HepG2 (cell line): ENCODE results near the gene TMEM45A. TPM values are rescaled to one million over a fixed set of nuclear protein-coding genes. Genes with fewer than 3 reads are reported as not detected.

Source experiments
- ATAC-seq: fragments of 200-7000 bp; cut with Tn5 transposase; 3 replicates; pipeline ENCODE4 v1.9.1; 2020; ENCODE audit warnings: mild to moderate bottlenecking, moderate library complexity
- BruUV-seq: library from RNA; stranded (reverse); fragments of 400-500 nt; replicated peaks from 2 replicates; lab custom pipeline; 2021; lab: Mats Ljungman, UMichigan
- CTCF ChIA-PET: fragments of 300-600 bp; formaldehyde crosslinking; extraction: SDS; loops from one replicate; lab custom pipeline; 2021; ENCODE audit warnings: low total read pairs, inconsistent platforms, low intra/inter-chr PET ratio; lab: Yijun Ruan, JAX
- POLR2A ChIA-PET: fragments of 350-600 bp; sonication (Branson Sonifier 250); formaldehyde crosslinking; loops from one replicate; lab custom pipeline; 2020; ENCODE audit warnings: antibody characterized with exemption, inconsistent platforms; lab: Yijun Ruan, JAX
- DNase-seq: peaks from one replicate; pipeline ENCODE4 v3.0.0-alpha.2; 2015; ENCODE audit warnings: low spot score
- FAIRE-seq: peaks from 3 replicates; lab custom pipeline; 2011; peaks lifted over from hg19 to GRCh38; lab: Jason Lieb, UNC
- H2AFZ ChIP-seq: one replicate; pipeline ENCODE4 v1.6.1; 2011; ENCODE audit warnings: low read length, inconsistent platforms
- H3K27ac ChIP-seq: fragments of 300-600 bp; 3 replicates; pipeline ENCODE4 v1.8.0; 2011; ENCODE audit warnings: mixed run types, mild to moderate bottlenecking, mixed read lengths, low read length, inconsistent platforms; ENCODE audit not compliant: insufficient read depth; ENCODE audit errors: extremely low read length
- H3K27me3 ChIP-seq, 2 experiments: fragments of 200-600 bp in 1 of 2; 2 replicates in 1 of 2; 3 replicates in 1 of 2; pipeline versions ENCODE4 v1.6.0 to v1.8.0; 2011; ENCODE audit warnings: low read length in 2 of 2, mild to moderate bottlenecking in 2 of 2, moderate library complexity in 2 of 2, inconsistent platforms in 1 of 2; ENCODE audit not compliant: insufficient read depth in 2 of 2, control insufficient read depth in 1 of 2
- H3K36me3 ChIP-seq, 2 experiments: fragments of 200-600 bp in 1 of 2; replicated peaks in 1 of 2; 2 replicates in 1 of 2; 3 replicates in 1 of 2; pipeline versions ENCODE4 v1.5.1 to v1.8.0; 2011; ENCODE audit warnings: low read length in 2 of 2, inconsistent platforms in 1 of 2; ENCODE audit not compliant: insufficient read depth in 2 of 2, control insufficient read depth in 1 of 2
- H3K4me1 ChIP-seq: 2 replicates; pipeline ENCODE4 v1.5.1; 2012; ENCODE audit warnings: low read length, inconsistent platforms; ENCODE audit not compliant: insufficient read depth
- H3K4me2 ChIP-seq: 2 replicates; pipeline ENCODE4 v1.6.0; 2011; ENCODE audit warnings: low read depth, low read length, inconsistent platforms
- H3K4me3 ChIP-seq, 3 experiments: fragments of 200-600 bp in 1 of 3; sonication (generic), shearing (Covaris generic) in 1 of 3; replicated peaks in 1 of 3; 2 replicates each; pipeline ENCODE4 v1.5.1; 2011 to 2016; ENCODE audit warnings: low read length in 3 of 3, inconsistent platforms in 2 of 3, low read depth in 2 of 3, mild to moderate bottlenecking in 2 of 3, control low read depth in 1 of 3, mixed read lengths in 1 of 3; ENCODE audit not compliant: insufficient read depth in 1 of 3
- H3K79me2 ChIP-seq: one replicate; pipeline ENCODE4 v1.6.1; 2011; ENCODE audit warnings: low read length, inconsistent platforms; ENCODE audit not compliant: insufficient read depth
- H3K9ac ChIP-seq: 2 replicates; pipeline ENCODE4 v1.6.0; 2011; ENCODE audit warnings: mild to moderate bottlenecking, low read depth, low read length, inconsistent platforms; ENCODE audit not compliant: insufficient read depth
- H3K9me3 ChIP-seq: 2 replicates; pipeline ENCODE4 v1.5.1; 2012; ENCODE audit warnings: mild to moderate bottlenecking, low read length
- H4K20me1 ChIP-seq: 2 replicates; pipeline ENCODE4 v1.6.0; 2011; ENCODE audit warnings: inconsistent platforms, mild to moderate bottlenecking, low read length, moderate library complexity; ENCODE audit not compliant: insufficient read depth
- ARHGAP35 ChIP-seq: sonication (generic); formaldehyde crosslinking; IDR thresholded peaks from 2 replicates; pipeline ENCODE4 v1.9.0; 2022; ENCODE audit warnings: mild to moderate bottlenecking, inconsistent platforms, moderate library complexity, missing genetic modification reagents, borderline replicate concordance
- BORCS8-MEF2B ChIP-seq: sonication (generic); formaldehyde crosslinking; IDR thresholded peaks from 2 replicates; pipeline ENCODE4 v1.8.0; 2022; ENCODE audit warnings: mild to moderate bottlenecking, missing genetic modification reagents
- HBP1 ChIP-seq: IDR thresholded peaks from 2 replicates; pipeline ENCODE4 v1.6.1; 2016; ENCODE audit warnings: low read depth, control low read depth
- USF2 ChIP-seq, 2 experiments: sonication (generic) in 1 of 2; formaldehyde crosslinking in 1 of 2; IDR thresholded peaks; 2 replicates each; pipeline versions ENCODE4 v1.5.1 to v1.6.1; 2011 to 2020; ENCODE audit warnings: borderline replicate concordance in 1 of 2, low read depth in 1 of 2, low read length in 1 of 2, mild to moderate bottlenecking in 1 of 2, missing genetic modification reagents in 1 of 2, moderate library complexity in 1 of 2
- ZNF7 ChIP-seq: IDR thresholded peaks from 2 replicates; pipeline ENCODE4 v1.6.1; 2016; ENCODE audit warnings: missing biosample characterization, missing genetic modification reagents
- WGBS: methylation state at CpG from one replicate; pipeline ENCODE4 v1.1.6; 2017; ENCODE audit warnings: low lambda C conversion rate; 5-methylcytosine and 5-hydroxymethylcytosine counted together
- in situ Hi-C: cut with HindIII; loops from 2 replicates; pipeline ENCODE4 v1.10.0; 2017; ENCODE audit warnings: low pct_unique_long_range_greater_than_20kb; ENCODE audit not compliant: extremely low pct_ligation_motif_present
- intact Hi-C: fragments of 100-400 bp; cut with micrococcal nuclease; formaldehyde crosslinking; loops from one replicate; pipeline ENCODE4 v1.10.0; 2022; ENCODE audit not compliant: unreplicated experiment
- polyA plus RNA-seq, 8 experiments: library from polyadenylated mRNA; depleted of rRNA in 3 of 8; stranded (reverse) in 7 of 8; unstranded in 1 of 8; fragments of >200 nt; fragmentation: Illumina TruSeq in 4 of 8; extraction: Trizol in 4 of 8; gene quantifications; 2 replicates each; pipeline versions ENCODE4 v1.2.1 to v1.2.3, GENCODE V29; 2011 to 2016; ENCODE audit warnings: low read depth in 4 of 8, missing spikeins in 1 of 8, mixed read lengths in 1 of 8; ENCODE audit not compliant: insufficient read depth in 1 of 8
- total RNA-seq, 5 experiments: library from RNA; depleted of rRNA; stranded (reverse); fragments of >200 nt; fragmentation: Illumina TruSeq; extraction: Trizol; gene quantifications; 2 replicates each; pipeline ENCODE4 v1.2.3, GENCODE V29; 2016; ENCODE audit warnings: low read depth in 1 of 5

TMEM45A gene
- total and polyA plus RNA-seq, 2 of the 13 experiments (the other 11 are each of a cell fraction or from before 2014, with no cell fraction given), result 14.8 to 38.5 TPM

DNA sequence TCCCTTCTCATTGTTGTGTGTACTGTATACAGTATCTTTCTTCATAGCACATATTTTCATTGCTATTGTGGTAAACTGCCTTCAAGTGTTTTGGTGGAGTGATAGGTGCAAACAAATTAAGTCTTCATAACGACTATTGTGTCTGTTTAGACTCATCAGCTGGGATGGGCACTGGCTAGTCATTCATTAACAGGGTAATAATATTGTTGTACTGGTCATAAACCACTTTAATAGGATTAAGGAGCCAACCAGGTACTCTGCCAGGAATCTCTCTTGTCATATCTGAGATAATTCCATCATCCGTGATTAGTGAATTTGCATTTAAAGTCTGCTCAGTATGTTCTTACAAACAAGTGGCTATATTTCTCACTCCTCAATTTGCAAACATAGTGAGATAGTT, 10.2 kb upstream of the TMEM45A start:
- H3K36me3 ChIP-seq, result no peaks in the 10 kb centered on the region
- no peak for FAIRE-seq
- H3K27me3 ChIP-seq, result peaks cover 0 to 4% of the 10 kb centered on the region in 2 experiments; a peak in 1 of 5 replicates
- no peak overlapping the region for H3K4me2 ChIP-seq
- CTCF ChIA-PET, result no interaction called here
- in situ Hi-C loops, result no loop called here
- peaks cover 6% of the 10 kb centered on the region for H3K4me1 ChIP-seq
- DNase-seq, result no peak
- H3K9ac ChIP-seq, result no peak overlapping the region
- WGBS, result 0% methylated on average over 2 of the region's 2 CpGs
- TF ChIP-seq USF2 (IDR thresholded peaks at IDR 0.05; ENCODE audit: low read depth, low read length) (no peak), USF2 (CRISPR knock-in tag; IDR thresholded peaks at IDR 0.05; ENCODE audit: borderline replicate concordance) (no peak), ZNF7 (CRISPR knock-in tag) (no peak), ARHGAP35 (CRISPR knock-in tag) (no peak), HBP1 (no peak), BORCS8-MEF2B (CRISPR knock-in tag) (no peak)
- no peak overlapping the region for H3K27ac ChIP-seq
- no peaks in the 10 kb centered on the region for H3K79me2 ChIP-seq
- H2AFZ ChIP-seq, result no peak overlapping the region
- no TSS peak for BruUV-seq
- no peaks in the 10 kb centered on the region for H3K9me3 ChIP-seq
- no peak overlapping the region for H3K4me3 ChIP-seq
- intact Hi-C loops, result no loop called here
- no peak for ATAC-seq
- POLR2A ChIA-PET, result no interaction called here
- H4K20me1 ChIP-seq, result no peaks in the 10 kb centered on the region
